OCI-LY7 (cell line): ENCODE data around the gene SLC2A2. TPM values are rescaled to one million over a fixed set of nuclear protein-coding genes. Genes with fewer than 3 reads are reported as not detected.

Experiments
- BruUV-seq: library from RNA; stranded (reverse); fragments of 400-500 nt; replicated peaks from 2 replicates; lab custom pipeline; 2021; lab: Mats Ljungman, UMichigan
- CTCF ChIA-PET: fragments of 300-600 bp; sonication (Branson Sonifier 250); formaldehyde crosslinking; loops from one replicate; lab custom pipeline; 2022; ENCODE audit warnings: antibody characterized with exemption; ENCODE audit not compliant: unreplicated experiment; lab: Charles Lee
- POLR2A ChIA-PET: fragments of 300-600 bp; sonication (Branson Sonifier 250); formaldehyde crosslinking; loops from one replicate; lab custom pipeline; 2022; ENCODE audit warnings: antibody characterized with exemption; lab: Charles Lee
- DNase-seq: peaks from one replicate; pipeline ENCODE4 v3.0.0-alpha.2; 2015; ENCODE audit warnings: low spot score
- H2AFZ ChIP-seq: fragments of 200-600 bp; sonication (generic), shearing (Covaris generic); 2 replicates; pipeline ENCODE4 v1.6.1; 2014; ENCODE audit warnings: mild to moderate bottlenecking, antibody characterized with exemption, low read length, moderate library complexity
- H3K27ac ChIP-seq: fragments of 200-600 bp; sonication (generic); 2 replicates; pipeline ENCODE4 v1.5.1; 2014; ENCODE audit warnings: mixed run types, low read depth, mild to moderate bottlenecking, moderate library complexity, low read length, inconsistent platforms; ENCODE audit not compliant: poor library complexity, severe bottlenecking
- H3K36me3 ChIP-seq: fragments of 200-600 bp; sonication (generic); 2 replicates; pipeline ENCODE4 v1.6.1; 2014; ENCODE audit warnings: mild to moderate bottlenecking, antibody characterized with exemption, low read length, moderate library complexity, mixed read lengths; ENCODE audit not compliant: insufficient read depth
- H3K4me1 ChIP-seq: fragments of 200-600 bp; sonication (generic); 2 replicates; pipeline ENCODE4 v1.5.1; 2014; ENCODE audit warnings: mild to moderate bottlenecking, low read length; ENCODE audit not compliant: insufficient read depth, poor library complexity, severe bottlenecking
- H3K4me2 ChIP-seq: fragments of 200-600 bp; sonication (generic); 2 replicates; pipeline ENCODE4 v1.6.1; 2014; ENCODE audit warnings: mild to moderate bottlenecking, low read length
- H3K4me3 ChIP-seq: fragments of 200-600 bp; sonication (generic); 2 replicates; pipeline ENCODE4 v1.5.1; 2014; ENCODE audit warnings: mild to moderate bottlenecking, low read depth, low read length; ENCODE audit not compliant: poor library complexity, severe bottlenecking
- H3K79me2 ChIP-seq: fragments of 200-600 bp; sonication (generic); 2 replicates; pipeline ENCODE4 v1.6.1; 2016; ENCODE audit warnings: low read depth, mild to moderate bottlenecking, low read length, moderate library complexity, mixed read lengths; ENCODE audit not compliant: insufficient read depth
- H3K9me2 ChIP-seq: fragments of 200-600 bp; sonication (generic); 2 replicates; pipeline ENCODE4 v1.6.1; 2016; ENCODE audit warnings: mild to moderate bottlenecking, low read length, mixed read lengths; ENCODE audit not compliant: insufficient read depth
- H3K9me3 ChIP-seq: fragments of 200-600 bp; sonication (generic); 2 replicates; pipeline ENCODE4 v1.6.1; 2014; ENCODE audit warnings: mild to moderate bottlenecking, mixed run types, low read length, mixed read lengths
- H4K20me1 ChIP-seq: fragments of 200-600 bp; sonication (generic); 2 replicates; pipeline ENCODE4 v1.6.1; 2014; ENCODE audit warnings: mild to moderate bottlenecking, antibody characterized with exemption, low read length, moderate library complexity, mixed read lengths; ENCODE audit not compliant: insufficient read depth
- EZH2phosphoT487 ChIP-seq: fragments of 200-600 bp; sonication (generic); IDR thresholded peaks from 2 replicates; pipeline ENCODE4 v1.6.1; 2018; ENCODE audit warnings: low read depth, borderline replicate concordance, mild to moderate bottlenecking, mixed run types, antibody characterized with exemption, low read length, moderate library complexity, mixed read lengths
- intact Hi-C: fragments of 100-400 bp; cut with micrococcal nuclease; formaldehyde crosslinking; loops from one replicate; pipeline ENCODE4 v1.10.0; 2022; ENCODE audit not compliant: unreplicated experiment
- total RNA-seq, 2 experiments: library from RNA; depleted of rRNA in 1 of 2; stranded (reverse); fragments of >200 nt in 1 of 2; shearing (Covaris generic) in 1 of 2; gene quantifications; 2 replicates each; pipeline ENCODE4 v1.2.3, GENCODE V29; 2014 to 2022
- TF ChIP-seq, protein P1 (sequence below): fragments of 200-600 bp; sonication (generic); conservative IDR thresholded peaks from 2 replicates; pipeline ENCODE4 v1.5.1; 2014; ENCODE audit warnings: mild to moderate bottlenecking, antibody characterized with exemption, low read length, moderate library complexity, mixed read lengths

The SLC2A2 gene
- total RNA-seq, 2 experiments from 2014 or later, result not detected

GRCh38 chr3:171000281-171000680 is 26.2 kb downstream of the SLC2A2 start:
- intact Hi-C loops, result no loop called here
- Histone ChIP-seq H3K4me3 (no peak overlapping the region), H3K79me2 (no peaks in the 10 kb centered on the region), H3K36me3 (no peaks in the 10 kb centered on the region), H4K20me1 (no peaks in the 10 kb centered on the region), H3K4me2 (no peak overlapping the region), H3K9me2 (no peaks in the 10 kb centered on the region), H2AFZ (no peak overlapping the region), H3K9me3 (no peaks in the 10 kb centered on the region), H3K4me1 (no peaks in the 10 kb centered on the region), H3K27ac (no peak overlapping the region)
- DNase-seq, result no peak
- ChIA-PET CTCF (no interaction called here), POLR2A (interaction anchor here (0.6 kb wide), 1 partner anchor 277 kb away, joined by 3 read pairs; no protein-coding TSS in a partner anchor)
- TF ChIP-seq EZH2phosphoT487, result no peak
- TF ChIP-seq, protein P1, sequence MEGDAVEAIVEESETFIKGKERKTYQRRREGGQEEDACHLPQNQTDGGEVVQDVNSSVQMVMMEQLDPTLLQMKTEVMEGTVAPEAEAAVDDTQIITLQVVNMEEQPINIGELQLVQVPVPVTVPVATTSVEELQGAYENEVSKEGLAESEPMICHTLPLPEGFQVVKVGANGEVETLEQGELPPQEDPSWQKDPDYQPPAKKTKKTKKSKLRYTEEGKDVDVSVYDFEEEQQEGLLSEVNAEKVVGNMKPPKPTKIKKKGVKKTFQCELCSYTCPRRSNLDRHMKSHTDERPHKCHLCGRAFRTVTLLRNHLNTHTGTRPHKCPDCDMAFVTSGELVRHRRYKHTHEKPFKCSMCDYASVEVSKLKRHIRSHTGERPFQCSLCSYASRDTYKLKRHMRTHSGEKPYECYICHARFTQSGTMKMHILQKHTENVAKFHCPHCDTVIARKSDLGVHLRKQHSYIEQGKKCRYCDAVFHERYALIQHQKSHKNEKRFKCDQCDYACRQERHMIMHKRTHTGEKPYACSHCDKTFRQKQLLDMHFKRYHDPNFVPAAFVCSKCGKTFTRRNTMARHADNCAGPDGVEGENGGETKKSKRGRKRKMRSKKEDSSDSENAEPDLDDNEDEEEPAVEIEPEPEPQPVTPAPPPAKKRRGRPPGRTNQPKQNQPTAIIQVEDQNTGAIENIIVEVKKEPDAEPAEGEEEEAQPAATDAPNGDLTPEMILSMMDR, result no peak
- BruUV-seq, result no TSS peak

DNA sequence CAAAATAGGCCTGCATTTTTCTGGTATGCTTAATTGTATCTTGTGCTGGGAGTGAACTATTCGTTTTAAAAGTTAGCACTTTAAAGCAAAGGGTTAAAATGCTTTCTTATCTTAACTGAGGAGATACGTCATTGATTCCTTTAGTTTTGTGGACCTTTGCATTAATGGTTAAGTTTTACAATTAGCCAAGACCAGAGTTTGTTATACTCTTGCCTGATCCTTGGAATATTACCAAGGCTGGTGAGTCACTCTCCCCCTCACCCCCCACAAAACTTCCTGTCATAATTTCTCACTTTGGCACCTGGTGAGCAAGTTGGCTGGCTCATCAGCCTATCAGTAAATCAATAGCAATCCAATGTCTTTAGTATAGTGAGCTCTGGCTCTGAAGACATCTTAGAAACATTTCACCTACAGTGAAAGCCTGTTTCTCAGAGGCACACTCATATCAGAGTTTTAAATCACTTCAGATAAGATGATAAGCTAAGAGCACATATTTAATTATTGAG is 26.7 kb downstream of the SLC2A2 start:
- intact Hi-C loops, result no loop called here
- H4K20me1 ChIP-seq, result no peaks in the 10 kb centered on the region
- no TSS peak for BruUV-seq
- H2AFZ ChIP-seq, result no peak overlapping the region
- no peaks in the 10 kb centered on the region for H3K36me3 ChIP-seq
- no peak overlapping the region for H3K4me3 ChIP-seq
- DNase-seq, result no peak
- no peaks in the 10 kb centered on the region for H3K79me2 ChIP-seq
- CTCF ChIA-PET, result no interaction called here
- no peak overlapping the region for H3K27ac ChIP-seq
- H3K4me1 ChIP-seq, result no peaks in the 10 kb centered on the region
- H3K4me2 ChIP-seq, result no peak overlapping the region
- H3K9me3 ChIP-seq, result no peaks in the 10 kb centered on the region
- no peaks in the 10 kb centered on the region for H3K9me2 ChIP-seq
- POLR2A ChIA-PET, result no interaction called here
- no peak for TF ChIP-seq EZH2phosphoT487
- TF ChIP-seq, protein P1, result no peak
